ENCODE results near the gene COL1A1.

COL1A1 gene

GRCh38 chr17:50186661-50187393 is 14.6 kb downstream of the COL1A1 start:
- no peak for DNase-seq (ENCODE audit: low spot score)

- DNase-seq (ENCODE audit: low spot score), result no peak
Measured at GRCh38 chr17:50185631-50186471, 15.6 kb downstream of the COL1A1 start.

GRCh38 chr17:50184611-50185398 is 16.6 kb downstream of the COL1A1 start:
- peak; percentile 53 for DNase-seq (ENCODE audit: low spot score)

GRCh38 chr17:50184064-50184463 is 17.4 kb downstream of the COL1A1 start:
- DNase-seq (ENCODE audit: low spot score), result peak; percentile 61

GRCh38 chr17:50183421-50183994 is 17.9 kb downstream of the COL1A1 start:
- DNase-seq (ENCODE audit: low spot score), result no peak

GRCh38 chr17:50182783-50183420 is 18.5 kb downstream of the COL1A1 start:
- DNase-seq (ENCODE audit: low spot score), result no peak

GRCh38 chr17:50181591-50182560 is 19.6 kb downstream of the COL1A1 start:
- no peak for DNase-seq (ENCODE audit: low spot score)

GRCh38 chr17:50181144-50181543 is 20.3 kb downstream of the COL1A1 start:
- no peak for DNase-seq (ENCODE audit: low spot score)

GRCh38 chr17:50180620-50181019 is 20.8 kb downstream of the COL1A1 start:
- DNase-seq (ENCODE audit: low spot score), result no peak

- no peak for DNase-seq (ENCODE audit: low spot score)
Measured at GRCh38 chr17:50180111-50180510, 21.3 kb downstream of the COL1A1 start.

- DNase-seq (ENCODE audit: low spot score), result peak; percentile 79
Measured at GRCh38 chr17:50177983-50178834, 23.2 kb downstream of the COL1A1 start.

- no peak for DNase-seq (ENCODE audit: low spot score)
Measured at GRCh38 chr17:50177476-50177875, 24.0 kb downstream of the COL1A1 start.

- DNase-seq (ENCODE audit: low spot score), result no peak
Measured at GRCh38 chr17:50176559-50177357, 24.7 kb downstream of the COL1A1 start.

- no peak for DNase-seq (ENCODE audit: low spot score)
Measured at GRCh38 chr17:50175035-50175807, 26.2 kb downstream of the COL1A1 start.

GRCh38 chr17:50174444-50174843 is 27.0 kb downstream of the COL1A1 start:
- DNase-seq (ENCODE audit: low spot score), result no peak

GRCh38 chr17:50173335-50173941 is 28.0 kb downstream of the COL1A1 start:
- no peak for DNase-seq (ENCODE audit: low spot score)

GRCh38 chr17:50172936-50173334 is 28.5 kb downstream of the COL1A1 start:
- DNase-seq (ENCODE audit: low spot score), result no peak

Measured in iPS-NIHi11 (cell line).